HG03025 (cell line): Measurements from ENCODE around the gene USP49.

ENCODE experiments used
- ATAC-seq: cut with Tn5 transposase; IDR thresholded peaks from one replicate; pipeline ENCODE4 v1.9.1; 2021; ENCODE audit warnings: mild to moderate bottlenecking, moderate library complexity; ENCODE audit not compliant: unreplicated experiment, low FRiP score

USP49 gene

DNA sequence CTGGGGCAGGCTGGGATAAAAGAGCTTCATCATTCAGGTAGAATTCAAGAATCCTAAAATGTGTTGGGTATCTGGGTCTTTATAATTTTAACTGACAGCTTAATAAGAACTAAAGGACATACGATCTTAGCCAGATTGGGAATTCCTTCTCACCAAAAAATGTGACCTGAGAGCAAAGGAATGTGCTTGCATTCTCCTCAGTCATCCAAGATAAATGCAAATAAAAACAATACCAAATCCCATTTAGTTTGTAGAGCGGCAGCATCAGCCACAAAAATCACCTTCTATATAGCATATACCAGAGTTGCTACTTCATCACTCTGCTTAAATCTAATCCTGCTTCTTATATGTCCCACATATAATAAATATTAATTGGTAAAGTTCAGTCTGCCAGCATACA is 16.9 kb downstream of the USP49 start:
- no peak for ATAC-seq

DNA sequence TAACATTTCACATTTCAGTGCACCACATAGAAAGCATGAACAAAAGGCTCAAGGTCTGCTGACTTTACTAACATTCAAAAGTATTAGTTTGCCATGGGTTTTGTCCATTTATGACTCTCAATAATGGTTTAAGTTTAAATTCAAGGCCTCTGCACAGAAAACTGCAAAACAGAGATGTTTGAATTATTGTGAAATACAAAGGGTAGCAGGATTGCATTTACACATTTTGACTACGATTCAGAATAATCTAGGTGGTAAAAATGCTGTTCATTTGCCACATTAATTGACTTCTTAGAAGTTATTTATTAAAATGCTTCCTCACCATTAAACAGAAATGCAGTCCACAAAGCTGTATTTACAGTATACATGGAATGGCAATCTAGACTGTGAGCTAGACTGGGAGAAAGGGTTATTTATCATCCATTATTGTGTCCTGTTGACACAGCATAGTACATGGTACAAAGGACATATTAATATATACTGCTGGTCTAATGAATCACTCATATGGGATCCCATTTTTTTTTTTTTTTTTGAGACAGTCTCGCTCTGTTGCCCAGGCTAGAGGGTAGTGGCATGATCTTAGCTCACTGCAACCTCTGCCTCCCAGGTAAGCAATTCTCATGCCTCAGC is 18.0 kb downstream of the USP49 start:
- no peak for ATAC-seq

DNA sequence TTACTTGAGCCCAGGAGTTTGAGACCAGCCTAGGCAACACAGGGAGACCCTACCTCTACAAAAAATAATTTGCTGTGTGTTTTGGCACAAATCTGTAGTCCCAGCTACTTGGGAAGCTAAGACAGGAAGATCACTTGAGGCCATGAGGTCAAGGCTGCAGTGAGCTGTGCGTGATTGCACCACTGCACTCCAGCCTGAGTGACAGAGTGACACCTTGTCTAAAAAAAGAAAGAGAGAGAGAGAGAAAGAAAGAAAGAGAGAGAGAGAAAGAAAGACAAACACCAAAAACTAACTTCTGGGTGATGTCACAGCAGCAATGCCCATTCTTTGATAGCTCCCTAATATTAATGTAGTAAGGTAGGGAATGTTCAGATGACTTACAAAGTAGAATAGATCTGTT is 20.4 kb downstream of the USP49 start:
- ATAC-seq = no peak

DNA sequence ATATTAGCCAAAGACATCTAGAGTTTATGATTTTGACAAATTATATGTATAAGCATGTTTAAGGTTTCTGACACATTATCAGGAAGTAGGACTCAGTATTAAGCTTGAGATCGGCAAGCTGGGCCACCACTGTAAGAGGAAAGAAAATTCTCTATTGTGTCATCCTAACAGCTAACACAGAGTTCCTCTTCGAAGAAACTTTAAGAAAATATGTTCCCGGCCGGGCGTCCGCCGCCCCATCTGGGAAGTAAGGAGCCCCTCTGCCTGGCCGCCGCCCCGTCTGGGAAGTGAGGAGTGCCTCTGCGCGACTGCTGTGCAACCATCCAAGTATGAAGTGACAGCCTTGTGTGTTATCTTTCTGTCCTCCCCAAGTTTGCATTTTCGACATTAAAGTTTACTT is 23.0 kb downstream of the USP49 start:
- ATAC-seq = no peak

DNA sequence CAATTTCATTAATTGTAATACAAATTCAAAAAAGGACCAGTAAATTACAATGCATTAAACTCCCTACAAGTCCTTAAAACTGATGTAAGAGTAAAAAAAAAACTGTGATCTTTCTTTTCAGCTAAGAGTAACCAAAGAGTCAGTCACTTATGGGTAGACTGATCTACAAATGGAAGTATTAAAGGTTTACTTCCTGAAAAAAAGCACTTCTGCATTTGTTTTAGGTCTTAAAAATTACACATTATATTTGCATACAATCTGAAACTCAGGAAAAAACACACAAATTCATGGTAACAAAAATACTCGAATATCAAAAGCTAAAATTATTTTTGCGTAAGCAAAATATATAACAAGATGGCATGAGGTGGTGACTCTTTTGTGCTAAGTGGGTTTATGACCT is 23.5 kb downstream of the USP49 start:
- no peak for ATAC-seq

DNA sequence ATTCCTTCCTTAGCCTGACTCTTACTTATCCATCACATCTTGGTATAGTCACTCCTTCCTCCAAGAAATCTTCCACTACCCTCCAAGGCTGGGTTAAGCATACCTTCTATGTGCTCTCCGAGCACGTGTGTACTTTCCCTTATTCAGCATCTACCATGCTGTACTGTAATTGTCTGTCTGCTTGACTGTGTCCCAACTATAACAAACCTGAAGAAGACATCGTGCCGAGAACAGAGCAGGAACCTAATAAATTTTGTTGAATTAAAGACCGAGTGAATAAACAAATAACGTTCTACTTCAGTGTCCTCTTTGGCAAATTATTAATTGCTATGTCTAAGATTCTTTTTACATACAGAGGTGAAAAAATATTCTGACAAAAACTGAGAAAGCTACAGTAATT is 35.8 kb downstream of the USP49 start:
- ATAC-seq = no peak

DNA sequence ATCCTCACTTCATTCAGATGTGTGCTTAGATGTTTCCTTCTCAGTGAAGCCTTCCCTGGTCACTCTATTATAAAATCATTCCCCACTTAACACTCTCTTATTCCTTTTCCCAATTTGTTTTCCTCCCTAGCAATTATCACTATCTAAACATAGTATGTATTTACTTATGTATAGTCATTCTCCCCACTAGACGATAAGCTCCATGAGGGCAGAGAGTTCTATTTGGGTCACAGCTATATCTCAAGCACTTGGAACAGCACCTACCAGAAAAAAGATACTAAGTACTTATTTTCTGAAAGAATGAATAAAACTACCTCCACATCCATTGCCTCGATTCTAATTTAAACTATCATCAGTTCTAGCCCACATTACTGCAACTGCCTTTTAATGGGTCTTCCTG is 36.5 kb downstream of the USP49 start:
- ATAC-seq = no peak

DNA sequence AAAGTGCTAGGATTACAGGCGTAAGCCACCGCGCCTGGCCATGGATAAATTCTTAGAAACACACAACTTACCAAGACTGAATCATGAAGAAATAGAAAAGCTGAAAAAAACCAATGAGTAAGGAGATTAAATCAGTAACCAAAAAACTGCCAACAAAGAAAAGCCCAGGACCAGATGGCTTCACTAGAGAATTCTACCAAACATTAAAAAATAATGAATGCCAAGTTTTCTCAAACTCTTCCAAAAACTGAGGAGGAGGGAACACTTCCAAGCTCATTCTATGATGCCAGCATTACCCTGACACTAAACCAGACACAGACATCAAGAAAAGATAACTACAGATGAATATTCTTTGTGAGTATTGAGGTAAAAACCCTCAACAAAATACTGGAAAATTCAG is 44.3 kb downstream of the USP49 start:
- ATAC-seq = no peak

DNA sequence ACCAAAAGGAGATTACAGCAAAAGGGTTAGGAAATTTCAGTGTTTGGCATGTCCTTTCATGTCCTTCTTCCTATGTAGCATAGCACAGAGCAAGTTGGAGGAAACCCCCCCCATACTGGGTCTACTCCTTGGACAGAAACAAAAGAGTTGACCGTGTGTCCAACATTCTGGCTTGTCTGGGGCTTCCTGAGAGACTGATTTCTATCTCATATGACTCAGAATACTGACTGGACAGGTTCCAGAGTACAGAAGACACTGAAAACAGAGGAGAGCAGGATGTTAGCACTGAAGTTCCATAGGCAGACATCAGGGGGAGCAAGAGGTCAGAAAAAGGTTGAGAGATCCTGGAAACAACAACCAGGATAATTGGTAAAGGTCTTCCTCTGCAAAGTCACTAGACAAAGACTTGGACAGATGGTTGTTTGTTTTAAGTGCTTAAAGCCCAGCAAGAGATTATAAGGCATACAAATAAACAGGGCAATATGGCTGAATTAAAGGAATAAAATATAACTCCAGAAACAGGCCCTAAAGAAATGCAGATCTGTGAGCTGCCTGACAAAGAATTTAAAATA is 48.4 kb downstream of the USP49 start:
- ATAC-seq = no peak

DNA sequence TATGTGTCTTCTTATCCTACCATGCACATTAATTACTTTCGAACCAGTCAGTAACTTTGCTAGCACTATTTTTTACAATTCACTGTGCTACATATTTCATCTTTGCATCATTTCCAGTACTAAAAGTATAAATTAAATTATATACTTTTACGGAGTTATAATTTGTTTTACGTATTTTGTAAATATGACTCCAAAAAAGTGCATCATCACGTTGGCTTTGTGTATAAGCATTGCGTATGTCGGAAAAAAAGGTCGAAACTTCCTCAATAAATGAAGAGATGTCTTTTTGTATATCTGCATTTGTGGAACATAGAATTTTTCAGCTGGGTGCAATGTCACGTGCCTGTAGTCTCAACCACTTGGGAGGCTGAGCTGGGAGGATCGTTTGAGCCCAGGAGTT is 52.0 kb downstream of the USP49 start:
- no peak for ATAC-seq

DNA sequence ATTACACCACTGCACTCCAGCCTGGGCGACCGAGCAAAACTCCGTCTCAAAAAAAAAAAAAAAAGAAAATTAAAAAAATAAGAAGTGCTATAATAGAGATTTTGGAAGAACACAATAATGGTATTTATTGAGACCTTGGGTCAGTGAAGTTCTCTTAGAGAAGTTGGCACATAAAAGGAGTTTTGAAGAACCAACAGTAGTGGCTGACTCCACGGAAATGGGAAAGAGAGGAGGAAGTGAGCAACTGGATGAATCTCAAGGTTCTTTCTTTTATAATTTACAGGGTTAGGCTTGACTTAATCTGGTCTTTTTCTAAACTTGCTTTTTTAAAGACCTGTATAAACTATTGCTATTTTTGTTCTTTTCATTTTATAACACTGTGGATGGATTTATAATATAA is 54.8 kb downstream of the USP49 start:
- ATAC-seq = no peak

DNA sequence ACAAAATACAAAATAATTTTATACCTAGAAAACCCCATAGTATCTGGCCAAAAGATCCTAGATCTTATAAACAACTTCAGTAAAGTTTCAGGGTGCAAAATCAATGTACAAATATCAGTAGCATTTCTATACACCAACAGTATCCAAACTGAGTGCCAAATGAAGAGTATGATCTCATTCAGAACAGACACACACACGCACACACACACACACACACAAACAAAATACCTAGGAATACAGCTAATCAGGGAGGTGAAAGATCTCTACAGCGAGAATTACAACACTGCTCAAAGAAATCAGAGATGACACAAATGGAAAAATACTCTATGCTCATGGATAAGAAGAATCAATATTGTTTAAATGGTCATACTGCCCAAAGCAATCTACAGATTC is 58.5 kb downstream of the USP49 start:
- ATAC-seq = no peak

DNA sequence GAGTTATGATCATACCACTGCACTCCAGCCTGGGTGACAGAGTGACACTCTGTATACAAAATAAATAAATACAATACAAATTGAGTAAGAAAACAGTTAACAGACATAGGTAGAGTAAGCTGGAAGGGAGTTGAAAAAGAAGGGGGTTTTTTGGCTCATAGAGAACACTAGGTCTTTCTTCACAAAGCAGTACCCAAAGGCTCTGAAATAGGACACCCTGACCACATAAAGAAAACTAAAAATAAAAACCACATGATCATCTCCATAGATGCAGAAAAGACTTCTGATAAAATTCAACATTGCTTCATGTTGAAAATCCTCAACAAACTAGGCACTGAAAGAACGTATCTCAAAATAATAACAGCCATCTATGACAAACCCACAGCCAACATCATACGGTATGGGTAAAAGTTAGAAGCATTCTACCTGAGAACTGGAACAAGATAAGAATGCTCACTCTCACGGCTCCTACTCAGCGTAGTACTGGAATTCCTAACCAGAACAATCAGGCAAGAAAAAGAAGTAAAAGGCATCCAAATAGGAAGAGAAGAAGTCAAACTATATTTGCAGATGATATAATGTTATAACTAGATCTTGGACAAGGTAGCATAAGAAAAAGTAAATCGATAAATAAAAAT is 59.0 kb downstream of the USP49 start:
- no peak for ATAC-seq

DNA sequence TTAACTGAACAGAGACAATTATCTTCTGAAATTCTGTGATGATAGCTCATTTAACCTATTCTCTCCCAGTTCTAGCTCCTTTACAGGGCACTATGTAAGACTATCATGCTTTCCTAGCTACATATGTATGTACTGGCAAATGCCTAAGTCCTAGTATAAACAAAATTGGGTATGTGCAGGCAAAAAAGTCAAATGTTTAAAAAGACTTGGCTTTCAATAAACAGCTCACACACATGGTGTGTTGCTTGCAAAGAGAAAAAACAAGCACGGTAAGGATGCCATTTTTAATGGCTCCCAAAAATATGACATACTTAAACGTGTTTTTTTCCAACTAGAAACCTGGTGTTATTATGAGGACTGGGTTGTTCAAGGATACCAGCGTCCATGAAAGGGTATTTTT is 62.9 kb downstream of the USP49 start:
- ATAC-seq = no peak

DNA sequence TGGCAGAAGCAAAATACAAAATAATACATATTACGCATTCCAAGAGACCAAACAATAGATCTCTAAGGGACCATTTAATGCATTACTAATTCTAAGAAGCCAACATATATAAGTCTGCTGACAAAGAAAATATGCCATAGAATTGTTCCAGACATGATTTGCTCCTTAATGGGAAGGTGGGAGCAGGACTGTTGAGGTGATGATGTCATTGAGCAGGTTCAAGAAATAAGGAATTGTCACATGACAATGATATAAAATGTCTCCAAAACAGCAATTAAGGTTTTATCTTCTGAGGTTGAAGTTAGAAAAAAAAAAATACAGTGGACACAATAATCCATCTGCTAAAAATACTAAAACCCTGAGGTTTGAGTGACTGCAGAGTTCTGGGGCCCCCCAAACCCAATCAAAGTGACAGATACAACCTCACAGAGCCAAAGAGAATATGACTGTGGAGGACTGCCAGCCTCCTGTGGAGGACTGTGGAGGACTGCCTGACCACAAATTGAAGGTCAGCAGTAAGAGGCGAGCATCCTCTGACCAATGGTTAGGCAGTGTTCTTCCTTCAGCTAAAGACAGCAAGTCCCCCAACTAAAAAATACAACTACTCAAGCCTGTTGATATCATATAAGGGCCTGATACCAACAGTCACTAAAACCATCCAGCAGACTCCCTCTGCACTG is 68.7 kb downstream of the USP49 start:
- no peak for ATAC-seq

DNA sequence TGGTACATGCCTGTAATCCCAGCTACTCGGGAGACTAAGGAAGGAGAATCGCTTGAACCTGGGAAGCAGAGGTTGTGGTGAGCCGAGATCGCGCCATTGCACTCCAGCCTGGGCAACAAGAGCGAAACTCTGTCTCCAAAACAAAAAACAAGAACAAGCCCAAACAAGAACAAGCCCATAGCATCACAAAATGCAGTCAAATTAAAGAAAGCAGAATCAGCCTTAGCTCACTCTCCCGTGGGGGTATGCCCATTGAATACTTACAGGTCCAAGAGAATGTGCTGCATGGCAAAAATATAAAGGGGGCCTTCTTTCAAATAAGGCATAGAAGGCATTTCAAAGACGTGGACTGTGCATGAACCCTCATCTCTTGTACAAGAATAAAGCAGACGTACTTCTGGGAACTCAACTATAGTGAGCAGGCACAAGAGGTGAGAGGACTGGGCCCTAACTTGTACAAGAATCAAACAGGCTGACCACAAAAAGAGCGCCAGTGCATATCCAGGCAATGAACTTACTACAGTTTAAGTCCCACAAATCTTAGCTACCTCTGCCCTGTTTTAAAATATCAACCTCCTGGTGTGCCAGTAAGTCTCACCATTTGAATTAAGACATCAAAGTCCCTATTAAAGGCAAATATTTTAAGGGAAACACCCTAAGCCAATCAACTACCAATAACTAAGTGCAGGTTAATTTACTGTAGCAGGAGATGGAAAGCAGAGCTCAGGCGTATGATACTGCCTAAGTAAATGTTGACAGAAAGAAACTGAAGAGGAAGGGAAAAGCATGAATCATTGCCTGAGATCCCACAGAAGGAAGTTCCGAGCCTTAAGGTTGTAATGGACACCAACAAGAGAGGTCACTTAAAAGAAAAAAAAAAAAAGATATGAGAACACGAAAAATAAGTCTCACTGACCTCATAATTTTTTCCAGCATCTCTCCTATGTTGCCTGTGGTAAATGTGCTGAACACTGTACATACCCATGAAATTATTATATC is 70.3 kb downstream of the USP49 start:
- no peak for ATAC-seq

DNA sequence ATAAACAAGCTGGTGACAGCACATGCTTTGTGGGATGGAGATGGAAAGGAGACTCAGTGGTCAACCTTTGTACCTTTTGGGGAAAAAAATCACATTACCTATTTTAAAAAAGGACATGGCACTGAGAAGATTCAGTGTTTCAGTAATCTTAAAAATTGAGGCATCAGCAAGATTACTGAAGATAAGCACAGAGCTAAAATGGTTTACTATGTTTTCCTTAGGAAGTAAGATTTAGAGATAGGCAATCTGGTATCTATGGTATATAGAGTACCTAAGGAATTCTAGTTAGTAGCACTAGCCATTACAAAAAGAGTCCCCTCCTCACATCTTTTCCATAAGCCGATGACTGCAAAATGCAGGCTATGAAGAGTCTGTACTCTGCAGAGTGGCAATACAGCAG is 72.0 kb downstream of the USP49 start:
- ATAC-seq = no peak

DNA sequence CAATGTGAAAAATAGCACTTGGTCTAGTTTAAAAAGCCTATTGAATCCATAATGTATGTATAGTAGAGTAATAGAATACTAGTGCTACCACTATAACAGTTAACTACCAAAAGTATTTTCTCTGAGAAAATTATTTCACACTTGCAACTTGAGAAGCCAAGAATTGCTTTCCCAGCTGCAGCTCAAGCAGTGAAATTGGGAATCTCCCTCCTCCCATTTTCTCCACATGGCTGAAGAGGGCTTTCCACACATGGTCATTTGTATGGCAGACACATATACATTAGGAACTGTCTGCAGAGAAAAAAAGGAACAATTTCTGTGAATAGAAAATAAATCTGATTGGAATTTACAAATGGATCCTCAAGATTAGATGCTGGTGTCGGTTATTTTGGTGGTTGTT is 73.2 kb downstream of the USP49 start:
- no peak for ATAC-seq

DNA sequence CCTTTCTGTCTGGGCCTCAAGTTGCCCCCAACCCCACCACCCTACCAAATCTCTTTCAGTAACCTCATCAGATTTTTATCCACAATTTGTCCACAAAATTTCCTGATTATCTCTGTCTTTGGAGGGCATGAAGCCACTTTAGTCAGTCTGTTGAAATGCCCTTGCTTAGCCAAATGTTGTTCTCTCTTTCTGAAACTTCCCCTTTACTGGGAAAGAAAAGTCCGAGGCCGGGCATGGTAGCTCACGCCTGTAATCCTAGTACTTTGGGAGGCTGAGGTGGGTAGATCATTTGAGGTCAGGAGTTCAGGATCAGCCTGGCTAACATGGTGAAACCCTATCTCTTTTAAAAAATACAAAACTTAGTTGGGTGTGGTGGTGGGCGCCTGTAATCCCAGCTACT is 73.9 kb downstream of the USP49 start:
- no peak for ATAC-seq

DNA sequence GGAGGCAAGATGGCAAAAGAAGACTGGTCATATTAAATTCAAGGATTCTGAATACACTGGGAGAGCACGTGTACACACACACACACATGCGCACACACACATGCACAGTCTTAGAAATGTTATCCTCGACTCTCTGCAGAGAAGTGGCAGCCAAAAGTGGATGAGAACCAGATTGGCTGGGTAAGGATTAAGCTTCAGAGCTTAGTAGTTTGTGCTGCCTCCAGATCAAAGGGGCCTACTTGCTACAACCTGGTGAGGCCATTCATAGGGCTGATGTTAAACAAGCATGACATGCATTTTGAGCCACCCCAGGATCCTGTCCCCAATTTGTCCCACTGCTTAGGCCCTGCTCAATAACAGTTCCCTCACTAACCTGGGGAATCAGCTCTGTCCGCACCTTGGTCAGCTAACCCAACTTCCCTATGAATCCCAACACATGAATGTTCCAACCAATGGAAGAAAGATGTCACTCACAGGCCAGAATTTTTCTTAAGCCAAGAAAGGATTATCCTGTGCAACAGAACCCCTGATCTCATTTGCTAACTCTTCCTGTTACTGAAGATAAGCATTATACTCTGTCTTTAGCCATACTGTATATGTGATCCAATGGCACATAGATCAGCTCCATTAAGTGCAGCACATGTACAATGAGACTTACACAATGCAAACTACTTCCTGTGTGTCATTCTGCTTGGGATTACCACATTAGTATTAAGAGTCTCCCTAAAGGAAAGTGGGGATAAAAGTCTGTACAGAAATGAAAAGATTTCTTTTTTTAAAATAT is 76.7 kb downstream of the USP49 start:
- ATAC-seq = no peak
